Spinal cord (tissue), 10 donors: ENCODE data around the gene ATIC. TPM values are rescaled to one million over a fixed set of nuclear protein-coding genes. Genes with fewer than 3 reads are reported as not detected.

Source experiments
- DNase-seq, 6 donors: peaks; one replicate each; pipeline versions ENCODE4 v3.0.0 to v3.0.0-alpha.2; 2013 to 2015; ENCODE audit warnings: low spot score in 6 of 6, low read depth in 4 of 6
- H3K27ac ChIP-seq: one replicate; pipeline ENCODE4 v1.5.1; 2013; ENCODE audit warnings: low read depth, low read length, control low read depth
- H3K27me3 ChIP-seq: one replicate; pipeline ENCODE4 v1.6.1; 2013; ENCODE audit warnings: low read length; ENCODE audit not compliant: control insufficient read depth, insufficient read depth
- H3K36me3 ChIP-seq: one replicate; pipeline ENCODE4 v1.6.1; 2013; ENCODE audit warnings: low read length; ENCODE audit not compliant: control insufficient read depth, insufficient read depth
- H3K4me1 ChIP-seq: one replicate; pipeline ENCODE4 v1.6.1; 2013; ENCODE audit warnings: low read length; ENCODE audit not compliant: control insufficient read depth, insufficient read depth
- H3K4me3 ChIP-seq: one replicate; pipeline ENCODE4 v1.5.1; 2013; ENCODE audit warnings: low read depth, low read length, control low read depth
- H3K9me3 ChIP-seq: one replicate; pipeline ENCODE4 v1.6.1; 2013; ENCODE audit warnings: low read length; ENCODE audit not compliant: control insufficient read depth, insufficient read depth
- WGBS: methylation state at CpG from one replicate; pipeline ENCODE4 v1.1.5; 2013; ENCODE audit warnings: missing lambda C conversion rate; ENCODE audit not compliant: insufficient coverage; 5-methylcytosine and 5-hydroxymethylcytosine counted together
- polyA plus RNA-seq, 2 donors: library from polyadenylated mRNA; unstranded; fragments of 120-200 nt; gene quantifications; one replicate each; pipeline ENCODE4 v1.2.1, GENCODE V29; 2013; ENCODE audit not compliant: insufficient read length in 2 of 2
- total RNA-seq, 2 donors: library from RNA; depleted of rRNA in 1 of 2; stranded (reverse); fragments of 120-200 nt in 1 of 2; fragments of >200 nt in 1 of 2; gene quantifications; one replicate each; pipeline versions ENCODE4 v1.2.3 to v1.2.4, GENCODE V29; 2013 to 2014
- donor health status: healthy.

Gene ATIC
- total and polyA plus RNA-seq, 4 donors: 28.6 to 61.6 (median 43.8) TPM

GRCh38 chr2:215332872-215333595 lies 21.2 kb downstream of the ATIC start:
- WGBS: 100% methylated on average over 2 of the region's 5 CpGs
- Histone ChIP-seq H3K27me3 (no peaks in the 10 kb centered on the region), H3K27ac (no peak overlapping the region), H3K36me3 (peaks cover 10% of the 10 kb centered on the region), H3K4me3 (no peak overlapping the region), H3K9me3 (no peaks in the 10 kb centered on the region), H3K4me1 (peaks cover 9% of the 10 kb centered on the region)
- peak in 1 of 6 donors; percentile 50 for DNase-seq

- H3K27ac ChIP-seq: no peak overlapping the region
- no peaks in the 10 kb centered on the region for H3K27me3 ChIP-seq
- no peak for DNase-seq
- H3K36me3 ChIP-seq: peaks cover 20% of the 10 kb centered on the region
- H3K4me3 ChIP-seq: no peak overlapping the region
- no peaks in the 10 kb centered on the region for H3K9me3 ChIP-seq
- WGBS: 100% methylated on average over 5 of the region's 7 CpGs
- H3K4me1 ChIP-seq: no peaks in the 10 kb centered on the region
These were observed 27.2 kb downstream of the ATIC start for GRCh38 chr2:215338883-215339679.

GRCh38 chr2:215347878-215348277 lies 36.0 kb downstream of the ATIC start:
- no peak for DNase-seq
- Histone ChIP-seq H3K4me1 (no peaks in the 10 kb centered on the region), H3K27me3 (no peaks in the 10 kb centered on the region), H3K4me3 (no peak overlapping the region), H3K9me3 (no peaks in the 10 kb centered on the region), H3K27ac (no peak overlapping the region), H3K36me3 (peaks cover 16% of the 10 kb centered on the region)

GRCh38 chr2:215352602-215353001 lies 40.7 kb downstream of the ATIC start:
- H3K4me1 ChIP-seq: no peaks in the 10 kb centered on the region
- H3K27ac ChIP-seq: no peak overlapping the region
- 100% methylated on average over 1 of the region's 4 CpGs for WGBS
- no peaks in the 10 kb centered on the region for H3K27me3 ChIP-seq
- no peaks in the 10 kb centered on the region for H3K9me3 ChIP-seq
- peaks cover 9% of the 10 kb centered on the region for H3K36me3 ChIP-seq
- DNase-seq: no peak
- no peak overlapping the region for H3K4me3 ChIP-seq

- Histone ChIP-seq H3K36me3 (peaks cover 3% of the 10 kb centered on the region), H3K27ac (no peak overlapping the region), H3K27me3 (no peaks in the 10 kb centered on the region), H3K4me1 (no peaks in the 10 kb centered on the region), H3K4me3 (no peak overlapping the region), H3K9me3 (no peaks in the 10 kb centered on the region)
- DNase-seq: no peak
- 78% methylated on average over 4 of the region's 9 CpGs for WGBS
These were observed 43.2 kb downstream of the ATIC start for GRCh38 chr2:215354771-215355695.

- no peak overlapping the region for H3K27ac ChIP-seq
- no peaks in the 10 kb centered on the region for H3K9me3 ChIP-seq
- no peaks in the 10 kb centered on the region for H3K27me3 ChIP-seq
- WGBS: 80% methylated on average over 1 of the region's 7 CpGs
- DNase-seq: no peak
- no peaks in the 10 kb centered on the region for H3K4me1 ChIP-seq
- no peak overlapping the region for H3K4me3 ChIP-seq
- H3K36me3 ChIP-seq: no peaks in the 10 kb centered on the region
These were observed 43.9 kb downstream of the ATIC start for GRCh38 chr2:215355801-215356200.

- H3K4me1 ChIP-seq: no peaks in the 10 kb centered on the region
- WGBS: 93% methylated on average over 6 of the region's 7 CpGs
- no peaks in the 10 kb centered on the region for H3K36me3 ChIP-seq
- H3K9me3 ChIP-seq: no peaks in the 10 kb centered on the region
- DNase-seq: no peak
- no peaks in the 10 kb centered on the region for H3K27me3 ChIP-seq
- H3K27ac ChIP-seq: no peak overlapping the region
- H3K4me3 ChIP-seq: no peak overlapping the region
These were observed 44.6 kb downstream of the ATIC start for GRCh38 chr2:215356334-215356947.

GRCh38 chr2:215356948-215357461 lies 45.1 kb downstream of the ATIC start:
- peak in 1 of 6 donors; percentile 7 for DNase-seq
- WGBS: 83% methylated on average over 9 of the region's 9 CpGs
- Histone ChIP-seq H3K27ac (no peak overlapping the region), H3K27me3 (no peaks in the 10 kb centered on the region), H3K4me3 (no peak overlapping the region), H3K4me1 (no peaks in the 10 kb centered on the region), H3K9me3 (no peaks in the 10 kb centered on the region), H3K36me3 (no peaks in the 10 kb centered on the region)

- Histone ChIP-seq H3K4me3 (no peak overlapping the region), H3K27me3 (no peaks in the 10 kb centered on the region), H3K27ac (no peak overlapping the region), H3K9me3 (no peaks in the 10 kb centered on the region), H3K4me1 (no peaks in the 10 kb centered on the region), H3K36me3 (peaks cover 4% of the 10 kb centered on the region)
- peak in 1 of 6 donors; percentile 68 for DNase-seq
- no CpG with 5 or more reads among the region's 3 CpGs for WGBS
These were observed 45.8 kb downstream of the ATIC start for GRCh38 chr2:215357660-215358059.
